DOHH2 (cell line): Measurements from ENCODE around the gene RNASE3.

ENCODE experiments used
- H3F3A ChIP-seq: fragments of 200-600 bp; sonication (generic), shearing (Covaris generic); 2 replicates; pipeline ENCODE4 v1.6.0; 2016; ENCODE audit warnings: antibody characterized with exemption, mild to moderate bottlenecking; ENCODE audit not compliant: control insufficient read depth, insufficient read depth
- H3K27ac ChIP-seq: fragments of 200-600 bp; sonication (generic); 2 replicates; pipeline ENCODE4 v1.5.1; 2014; ENCODE audit warnings: low read depth, mild to moderate bottlenecking, low read length, moderate library complexity
- H3K27me3 ChIP-seq: fragments of 200-600 bp; sonication (generic); 2 replicates; pipeline ENCODE4 v1.6.1; 2014; ENCODE audit warnings: mild to moderate bottlenecking, low read length, mixed read lengths; ENCODE audit not compliant: control insufficient read depth
- H3K36me3 ChIP-seq: fragments of 200-600 bp; sonication (generic); 2 replicates; pipeline ENCODE4 v1.6.1; 2014; ENCODE audit warnings: mild to moderate bottlenecking, low read length, moderate library complexity, mixed read lengths; ENCODE audit not compliant: control insufficient read depth
- H3K4me1 ChIP-seq: fragments of 200-600 bp; sonication (generic); 2 replicates; pipeline ENCODE4 v1.6.1; 2014; ENCODE audit warnings: mild to moderate bottlenecking, low read length, mixed read lengths; ENCODE audit not compliant: control insufficient read depth
- H3K4me2 ChIP-seq: fragments of 200-600 bp; sonication (generic); 2 replicates; pipeline ENCODE4 v1.6.0; 2014; ENCODE audit warnings: mild to moderate bottlenecking, low read length, moderate library complexity
- H3K4me3 ChIP-seq: fragments of 200-600 bp; sonication (generic); 2 replicates; pipeline ENCODE4 v1.5.1; 2014; ENCODE audit warnings: mild to moderate bottlenecking, low read length, mixed read lengths
- H3K79me2 ChIP-seq: fragments of 200-600 bp; sonication (generic); 2 replicates; pipeline ENCODE4 v1.6.1; 2014; ENCODE audit warnings: mild to moderate bottlenecking, low read length, mixed read lengths; ENCODE audit not compliant: control insufficient read depth
- H3K9me2 ChIP-seq: fragments of 200-600 bp; sonication (generic); replicated peaks from 2 replicates; pipeline ENCODE4 v1.6.1; 2014; ENCODE audit warnings: mild to moderate bottlenecking, low read length, mixed read lengths; ENCODE audit not compliant: control insufficient read depth
- H3K9me3 ChIP-seq: fragments of 200-600 bp; sonication (generic); 2 replicates; pipeline ENCODE4 v1.6.1; 2014; ENCODE audit warnings: antibody characterized with exemption, low read length, mixed read lengths; ENCODE audit not compliant: control insufficient read depth, insufficient read depth
- H4K20me1 ChIP-seq: fragments of 200-600 bp; sonication (generic); 2 replicates; pipeline ENCODE4 v1.6.0; 2014; ENCODE audit warnings: low read depth, mild to moderate bottlenecking, antibody characterized with exemption, low read length, moderate library complexity; ENCODE audit not compliant: control insufficient read depth, insufficient read depth
- CTCF ChIP-seq: fragments of 200-600 bp; sonication (generic); IDR thresholded peaks from one replicate; pipeline ENCODE4 v1.5.1; 2014; ENCODE audit warnings: antibody characterized with exemption, mild to moderate bottlenecking, low read depth, low read length; ENCODE audit not compliant: poor library complexity, severe bottlenecking
- EZH2phosphoT487 ChIP-seq: fragments of 200-600 bp; sonication (generic); IDR thresholded peaks from 2 replicates; pipeline ENCODE4 v1.6.1; 2017; ENCODE audit warnings: borderline replicate concordance, mild to moderate bottlenecking, antibody characterized with exemption, low read length, moderate library complexity, mixed read lengths

The RNASE3 gene

GRCh38 chr14:20853042-20853441 lies 38.1 kb upstream of the RNASE3 start:
- Histone ChIP-seq H3K79me2 (no peaks in the 10 kb centered on the region), H3K9me2 (no peaks in the 10 kb centered on the region), H3K36me3 (no peaks in the 10 kb centered on the region), H3K4me2 (no peak overlapping the region), H3K4me1 (no peaks in the 10 kb centered on the region), H3K4me3 (no peak overlapping the region), H3K27ac (no peak overlapping the region), H3F3A (no peaks in the 10 kb centered on the region), H3K9me3 (no peaks in the 10 kb centered on the region), H4K20me1 (no peaks in the 10 kb centered on the region), H3K27me3 (peaks cover 29% of the 10 kb centered on the region)
- no peak for TF ChIP-seq EZH2phosphoT487
- TF ChIP-seq CTCF = no peak

- H3K27me3 ChIP-seq = peaks cover 28% of the 10 kb centered on the region
- no peak overlapping the region for H3K27ac ChIP-seq
- H3K4me3 ChIP-seq = no peak overlapping the region
- no peaks in the 10 kb centered on the region for H3F3A ChIP-seq
- H3K4me1 ChIP-seq = no peaks in the 10 kb centered on the region
- H3K9me2 ChIP-seq = no peaks in the 10 kb centered on the region
- no peaks in the 10 kb centered on the region for H3K79me2 ChIP-seq
- H3K9me3 ChIP-seq = no peaks in the 10 kb centered on the region
- peak; percentile 70 for TF ChIP-seq CTCF
- TF ChIP-seq EZH2phosphoT487 = no peak
- H4K20me1 ChIP-seq = no peaks in the 10 kb centered on the region
- no peak overlapping the region for H3K4me2 ChIP-seq
- no peaks in the 10 kb centered on the region for H3K36me3 ChIP-seq
Observed at GRCh38 chr14:20855652-20856291, 35.4 kb upstream of the RNASE3 start.

- Histone ChIP-seq H3K9me3 (no peaks in the 10 kb centered on the region), H3K79me2 (no peaks in the 10 kb centered on the region), H4K20me1 (no peaks in the 10 kb centered on the region), H3K4me1 (no peaks in the 10 kb centered on the region), H3K4me2 (no peak overlapping the region), H3F3A (no peaks in the 10 kb centered on the region), H3K27ac (no peak overlapping the region), H3K27me3 (peaks cover 28% of the 10 kb centered on the region), H3K9me2 (no peaks in the 10 kb centered on the region), H3K36me3 (no peaks in the 10 kb centered on the region), H3K4me3 (no peak overlapping the region)
- TF ChIP-seq EZH2phosphoT487 (no peak), CTCF (no peak)
Observed at GRCh38 chr14:20857207-20857606, 34.0 kb upstream of the RNASE3 start.
